ENCODE data around the gene FBXW5. TPM values are rescaled to one million over a fixed set of nuclear protein-coding genes. Genes with fewer than 3 reads are reported as not detected.

Gene FBXW5
- total RNA-seq, 4 donors from 2014 or later: 87.9 to 363 (median 126) TPM

GRCh38 chr9:136903041-136903554, 41.4 kb downstream of the FBXW5 start:
- TF ChIP-seq CTCF (IDR thresholded peaks at IDR 0.05; ENCODE audit: low read depth): no peak

GRCh38 chr9:136902259-136902821, 42.2 kb downstream of the FBXW5 start:
- TF ChIP-seq CTCF (IDR thresholded peaks at IDR 0.05; ENCODE audit: low read depth): no peak

GRCh38 chr9:136901516-136902258, 42.9 kb downstream of the FBXW5 start:
- no peak for TF ChIP-seq CTCF (IDR thresholded peaks at IDR 0.05; ENCODE audit: low read depth)

- TF ChIP-seq CTCF (IDR thresholded peaks at IDR 0.05; ENCODE audit: low read depth): no peak
Observed at GRCh38 chr9:136900988-136901515, 43.5 kb downstream of the FBXW5 start.

GRCh38 chr9:136900556-136900955, 44.0 kb downstream of the FBXW5 start:
- no peak for TF ChIP-seq CTCF (IDR thresholded peaks at IDR 0.05; ENCODE audit: low read depth)

- TF ChIP-seq CTCF (IDR thresholded peaks at IDR 0.05; ENCODE audit: low read depth): no peak
Observed at GRCh38 chr9:136899196-136899595, 45.3 kb downstream of the FBXW5 start.

GRCh38 chr9:136898483-136899100, 45.9 kb downstream of the FBXW5 start:
- no peak for TF ChIP-seq CTCF (IDR thresholded peaks at IDR 0.05; ENCODE audit: low read depth)

All from subcutaneous adipose tissue (tissue), 4 donors.